K562 (cell line): Measurements from ENCODE around the gene PPP2R3C. TPM values are rescaled to one million over a fixed set of nuclear protein-coding genes. Genes with fewer than 3 reads are reported as not detected.

Source experiments
- C11orf30 ChIP-seq: fragments of 450-650 bp; IDR thresholded peaks from 2 replicates; pipeline ENCODE4 v1.6.1; 2016; ENCODE audit warnings: low read depth, mild to moderate bottlenecking
- HDAC3 ChIP-seq: fragments of 450-650 bp; IDR thresholded peaks from 2 replicates; pipeline ENCODE4 v1.6.1; 2018; ENCODE audit warnings: borderline replicate concordance, mild to moderate bottlenecking, moderate library complexity; ENCODE audit not compliant: partially characterized antibody
- LARP7 ChIP-seq: fragments of 450-650 bp; IDR thresholded peaks from 2 replicates; pipeline ENCODE4 v1.6.1; 2016
- MXI1 ChIP-seq: IDR thresholded peaks from 2 replicates; pipeline ENCODE4 v1.6.1; 2011; ENCODE audit warnings: low read depth, mild to moderate bottlenecking, improper control_type of control experiment, low read length
- POLR3A ChIP-seq: IDR thresholded peaks from 2 replicates; pipeline ENCODE4 v1.6.1; 2011; ENCODE audit warnings: borderline replicate concordance, mild to moderate bottlenecking, moderate library complexity; ENCODE audit not compliant: insufficient read length, insufficient read depth; ENCODE audit errors: extremely low read depth
- RFX7 ChIP-seq: fragments of 250-450 bp; sonication (Bioruptor Pico); IDR thresholded peaks from 2 replicates; pipeline ENCODE4 v1.5.1; 2021; ENCODE audit warnings: mild to moderate bottlenecking
- ZNF24 ChIP-seq: fragments of 450-650 bp; IDR thresholded peaks from 2 replicates; pipeline ENCODE4 v1.6.1; 2016
- ZNF551 ChIP-seq: fragments of 250-450 bp; sonication (Bioruptor Pico); IDR thresholded peaks from 2 replicates; pipeline ENCODE4 v1.5.0; 2021; ENCODE audit warnings: mild to moderate bottlenecking, moderate library complexity
- polyA plus RNA-seq, 8 experiments: library from polyadenylated mRNA; depleted of rRNA in 4 of 8; stranded (reverse) in 5 of 8; unstranded in 3 of 8; fragments of >200 nt; fragmentation: Nextera tagmentation in 2 of 8; fragmentation: Illumina TruSeq in 1 of 8; extraction: Ambion mirVana in 2 of 8; extraction: Trizol in 1 of 8; gene quantifications; 2 replicates each; pipeline versions ENCODE4 v1.2.1 to v1.2.3, GENCODE V29; 2011 to 2014; ENCODE audit warnings: inconsistent platforms in 1 of 8, missing spikeins in 1 of 8
- total RNA-seq, 7 experiments: library from RNA; depleted of rRNA in 6 of 7; stranded (reverse); fragments of >200 nt in 6 of 7; fragmentation: Illumina TruSeq in 2 of 7; extraction: Trizol in 2 of 7; gene quantifications; 2 replicates each; pipeline versions ENCODE4 v1.2.1 to v1.2.3, GENCODE V29; 2011 to 2021; ENCODE audit warnings: low replicate concordance in 1 of 7
- TF ChIP-seq, protein P1 (sequence below): sonication (generic); formaldehyde crosslinking; IDR thresholded peaks from 2 replicates; pipeline ENCODE4 v1.9.0; 2022; ENCODE audit warnings: mild to moderate bottlenecking, missing genetic modification reagents
- TF ChIP-seq, protein P2 (sequence below), 2 experiments: fragments of 200-800 bp in 1 of 2; sonication (Bioruptor generic) in 1 of 2; sonication (generic) in 1 of 2; formaldehyde crosslinking in 1 of 2; IDR thresholded peaks in 1 of 2; conservative IDR thresholded peaks in 1 of 2; 2 replicates each; pipeline versions ENCODE4 v1.5.0 to v1.6.1; 2016 to 2020; ENCODE audit warnings: missing compliant biosample characterization in 1 of 2, missing genetic modification characterization in 1 of 2, missing genetic modification reagents in 1 of 2
- TF ChIP-seq, protein P3 (sequence below), 2 experiments: fragments of 450-650 bp; IDR thresholded peaks; 2 replicates each; pipeline ENCODE4 v1.6.1; 2018; ENCODE audit warnings: mild to moderate bottlenecking in 2 of 2, low read depth in 1 of 2; ENCODE audit not compliant: partially characterized antibody in 2 of 2

Gene PPP2R3C
- total and polyA plus RNA-seq, 9 of the 15 experiments (the other 6 are each of a cell fraction or from before 2014, with no cell fraction given), result 14.7 to 43.3 (median 22.7) TPM

DNA sequence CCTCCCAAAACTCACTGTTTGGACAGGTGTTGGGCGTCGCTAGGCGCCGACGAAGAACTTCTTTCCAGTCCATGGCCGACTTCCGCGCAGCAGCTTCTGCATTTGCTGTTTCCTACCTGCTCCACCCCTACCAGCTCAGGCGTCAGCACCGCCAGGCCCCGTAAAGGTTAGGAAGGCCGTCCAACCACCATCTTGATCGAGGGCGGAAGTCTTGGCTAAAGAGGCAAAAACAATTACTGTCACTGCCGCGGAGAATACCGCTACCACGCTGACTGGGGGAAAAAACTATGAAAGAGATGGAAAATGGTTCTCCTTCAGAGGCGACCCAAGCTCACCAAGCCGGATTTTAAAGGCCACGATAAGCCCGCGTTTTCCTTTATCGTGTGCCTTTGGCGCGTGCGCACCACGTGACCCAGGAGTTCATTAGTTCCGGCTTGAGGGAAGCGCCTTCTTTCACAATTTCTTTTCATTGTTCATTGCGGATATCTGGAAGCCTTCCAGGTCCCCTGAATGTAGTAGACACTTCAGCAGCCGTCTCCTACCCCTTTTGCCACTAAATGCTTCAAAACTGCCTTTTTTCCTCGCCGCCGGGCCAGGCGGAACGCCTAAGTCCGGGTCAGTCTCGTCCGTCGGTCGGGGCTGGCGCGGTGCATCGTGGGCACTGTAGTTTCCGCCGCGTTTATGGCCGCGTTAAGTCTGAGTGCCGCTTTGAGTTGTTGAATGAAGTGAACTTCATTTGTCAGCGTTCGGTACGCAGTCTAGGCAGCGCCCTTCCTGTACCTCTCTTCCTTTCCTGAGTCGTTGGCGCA lies at the start of gene PPP2R3C, which contains the start of gene PRORP (continued):
- TF ChIP-seq, protein P1, sequence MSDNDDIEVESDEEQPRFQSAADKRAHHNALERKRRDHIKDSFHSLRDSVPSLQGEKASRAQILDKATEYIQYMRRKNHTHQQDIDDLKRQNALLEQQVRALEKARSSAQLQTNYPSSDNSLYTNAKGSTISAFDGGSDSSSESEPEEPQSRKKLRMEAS (CRISPR knock-in tag), result peak; percentile 98
- no peak for TF ChIP-seq POLR3A
- TF ChIP-seq, protein P2, sequence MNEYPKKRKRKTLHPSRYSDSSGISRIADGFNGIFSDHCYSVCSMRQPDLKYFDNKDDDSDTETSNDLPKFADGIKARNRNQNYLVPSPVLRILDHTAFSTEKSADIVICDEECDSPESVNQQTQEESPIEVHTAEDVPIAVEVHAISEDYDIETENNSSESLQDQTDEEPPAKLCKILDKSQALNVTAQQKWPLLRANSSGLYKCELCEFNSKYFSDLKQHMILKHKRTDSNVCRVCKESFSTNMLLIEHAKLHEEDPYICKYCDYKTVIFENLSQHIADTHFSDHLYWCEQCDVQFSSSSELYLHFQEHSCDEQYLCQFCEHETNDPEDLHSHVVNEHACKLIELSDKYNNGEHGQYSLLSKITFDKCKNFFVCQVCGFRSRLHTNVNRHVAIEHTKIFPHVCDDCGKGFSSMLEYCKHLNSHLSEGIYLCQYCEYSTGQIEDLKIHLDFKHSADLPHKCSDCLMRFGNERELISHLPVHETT (CRISPR knock-in tag; conservative IDR thresholded peaks at IDR 0.05 in 1 of 2, IDR thresholded peaks at IDR 0.05 in 1 of 2), result peak in 1 of 2 experiments; percentile 59; a peak in 2 of 4 replicates
- TF ChIP-seq HDAC3, result peak; percentile 80
- no peak for TF ChIP-seq RFX7 (CRISPR knock-in tag)
- no peak for TF ChIP-seq LARP7
- TF ChIP-seq ZNF24, result peak; percentile 83
- no peak for TF ChIP-seq MXI1
- peak; percentile 51 for TF ChIP-seq C11orf30
- TF ChIP-seq, protein P3, sequence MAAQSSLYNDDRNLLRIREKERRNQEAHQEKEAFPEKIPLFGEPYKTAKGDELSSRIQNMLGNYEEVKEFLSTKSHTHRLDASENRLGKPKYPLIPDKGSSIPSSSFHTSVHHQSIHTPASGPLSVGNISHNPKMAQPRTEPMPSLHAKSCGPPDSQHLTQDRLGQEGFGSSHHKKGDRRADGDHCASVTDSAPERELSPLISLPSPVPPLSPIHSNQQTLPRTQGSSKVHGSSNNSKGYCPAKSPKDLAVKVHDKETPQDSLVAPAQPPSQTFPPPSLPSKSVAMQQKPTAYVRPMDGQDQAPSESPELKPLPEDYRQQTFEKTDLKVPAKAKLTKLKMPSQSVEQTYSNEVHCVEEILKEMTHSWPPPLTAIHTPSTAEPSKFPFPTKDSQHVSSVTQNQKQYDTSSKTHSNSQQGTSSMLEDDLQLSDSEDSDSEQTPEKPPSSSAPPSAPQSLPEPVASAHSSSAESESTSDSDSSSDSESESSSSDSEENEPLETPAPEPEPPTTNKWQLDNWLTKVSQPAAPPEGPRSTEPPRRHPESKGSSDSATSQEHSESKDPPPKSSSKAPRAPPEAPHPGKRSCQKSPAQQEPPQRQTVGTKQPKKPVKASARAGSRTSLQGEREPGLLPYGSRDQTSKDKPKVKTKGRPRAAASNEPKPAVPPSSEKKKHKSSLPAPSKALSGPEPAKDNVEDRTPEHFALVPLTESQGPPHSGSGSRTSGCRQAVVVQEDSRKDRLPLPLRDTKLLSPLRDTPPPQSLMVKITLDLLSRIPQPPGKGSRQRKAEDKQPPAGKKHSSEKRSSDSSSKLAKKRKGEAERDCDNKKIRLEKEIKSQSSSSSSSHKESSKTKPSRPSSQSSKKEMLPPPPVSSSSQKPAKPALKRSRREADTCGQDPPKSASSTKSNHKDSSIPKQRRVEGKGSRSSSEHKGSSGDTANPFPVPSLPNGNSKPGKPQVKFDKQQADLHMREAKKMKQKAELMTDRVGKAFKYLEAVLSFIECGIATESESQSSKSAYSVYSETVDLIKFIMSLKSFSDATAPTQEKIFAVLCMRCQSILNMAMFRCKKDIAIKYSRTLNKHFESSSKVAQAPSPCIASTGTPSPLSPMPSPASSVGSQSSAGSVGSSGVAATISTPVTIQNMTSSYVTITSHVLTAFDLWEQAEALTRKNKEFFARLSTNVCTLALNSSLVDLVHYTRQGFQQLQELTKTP (IDR thresholded peaks at IDR 0.05; ENCODE audit: low read depth in 1 of 2, partially characterized antibody in 2 of 2), result peak; percentile 32 to 83
- no peak for TF ChIP-seq ZNF551
